ENCODE measurements around the gene IL17F.

The IL17F gene

DNA sequence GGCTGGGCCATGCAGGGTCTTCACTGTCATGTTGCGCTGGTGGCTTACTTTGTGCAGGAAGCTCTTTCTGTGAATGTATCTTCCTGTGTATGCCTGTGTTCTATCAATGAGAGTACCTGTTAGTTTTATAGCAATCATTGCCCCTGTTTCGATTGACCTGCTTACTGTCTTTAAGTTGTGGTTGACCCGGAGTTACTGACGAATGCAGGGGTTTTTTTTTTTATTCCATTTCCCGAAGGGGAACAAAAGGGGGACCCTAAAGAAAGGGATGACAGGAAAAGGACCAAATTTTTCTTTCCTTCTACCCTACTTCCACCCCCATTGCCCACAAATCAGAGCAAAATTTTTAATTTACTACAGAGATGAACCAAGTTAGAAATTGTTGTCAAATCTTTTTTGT lies at the start of gene IL17F:
TSS of gene IL17F (minus strand) at position 101 of the 400 bp plus-strand sequence. CDS start at position 30, 71 bp downstream.
- no peak for DNase-seq

DNA sequence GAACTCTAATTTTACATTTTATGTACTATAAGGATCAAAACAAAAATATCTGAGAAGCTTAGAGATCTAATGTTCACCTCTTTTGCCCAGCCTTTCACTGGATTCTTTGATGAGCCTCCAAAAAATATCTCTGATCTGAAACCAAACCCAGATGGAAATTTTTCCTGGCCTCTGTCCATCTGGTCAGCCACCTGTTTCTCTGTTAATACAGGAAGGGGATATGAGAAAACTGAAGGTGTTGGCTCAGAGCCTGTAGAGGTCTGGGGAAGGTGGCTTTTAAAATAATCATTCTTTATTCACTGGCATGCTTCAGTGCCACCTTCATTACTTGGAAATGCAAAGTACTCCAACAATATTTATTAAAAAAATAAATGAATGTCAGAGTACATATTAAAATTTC lies 48.8 kb upstream of the IL17F start:
- no peak for DNase-seq

DNA sequence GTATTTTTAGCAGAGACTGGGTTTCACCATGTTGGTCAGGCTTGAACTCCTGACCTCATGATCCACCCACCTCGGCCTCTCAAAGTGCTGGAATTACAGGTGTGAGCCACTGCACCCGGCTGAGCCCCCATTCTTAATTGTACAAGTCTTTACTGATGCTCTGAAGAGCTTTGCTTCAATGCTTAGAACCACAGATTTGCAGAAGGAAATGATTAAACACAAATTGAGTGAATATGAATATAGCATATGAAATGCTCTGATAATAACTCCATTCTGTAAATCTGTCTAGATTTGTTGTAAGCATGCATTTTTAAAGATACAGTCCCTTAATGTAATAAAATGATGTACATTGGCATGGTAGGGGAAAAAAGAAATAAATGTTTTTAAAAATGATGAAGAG lies 44.5 kb upstream of the IL17F start:
- no peak for DNase-seq

DNA sequence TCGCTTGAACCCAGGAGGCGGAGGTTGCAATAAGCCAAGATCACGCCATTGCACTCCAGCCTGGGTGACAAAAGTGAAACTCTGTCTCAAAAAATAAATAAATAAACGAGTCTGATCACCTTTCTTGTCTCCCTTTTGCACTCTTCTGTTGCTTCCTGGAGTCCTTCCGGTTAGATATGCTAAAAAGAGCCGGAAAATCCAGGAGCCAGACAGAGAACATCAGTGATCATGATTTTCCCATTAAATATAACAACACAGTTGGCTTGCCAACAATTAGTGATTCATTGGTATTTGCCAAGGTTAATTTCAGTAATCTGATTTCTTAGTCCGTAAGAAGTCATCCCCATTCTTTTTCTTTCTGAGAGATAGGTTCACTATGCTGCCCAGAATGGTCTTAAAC lies 43.9 kb upstream of the IL17F start:
- no peak for DNase-seq

DNA sequence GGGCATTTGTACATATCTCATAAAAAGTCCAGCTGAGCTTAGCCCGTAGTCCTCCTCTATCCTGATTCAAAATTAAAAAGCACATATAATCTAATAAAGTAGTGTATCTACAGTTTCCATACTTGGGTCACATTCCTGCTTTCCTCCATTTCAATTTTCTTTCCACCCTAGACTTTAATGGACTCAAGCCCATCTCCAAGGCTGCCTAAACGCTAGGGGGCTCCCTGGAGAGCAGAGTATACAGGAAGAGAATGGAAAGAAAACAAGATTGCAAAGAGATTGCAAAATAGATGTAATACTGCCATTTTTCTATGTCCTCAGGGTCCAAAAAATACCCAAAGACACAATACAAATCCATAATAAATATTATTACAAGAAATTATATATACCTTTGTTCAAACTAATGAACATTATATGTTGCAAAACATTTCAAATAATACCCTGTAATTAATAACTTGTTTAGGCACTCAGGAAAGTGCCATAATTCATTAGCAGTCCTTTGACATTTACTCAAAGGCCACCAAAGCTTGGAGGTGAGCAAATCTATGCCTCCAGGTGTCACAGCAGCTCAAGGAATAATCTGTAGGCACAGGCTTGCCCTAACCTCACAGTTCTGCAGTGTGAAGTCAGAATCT lies 42.6 kb upstream of the IL17F start:
- DNase-seq = peak; percentile 80

DNA sequence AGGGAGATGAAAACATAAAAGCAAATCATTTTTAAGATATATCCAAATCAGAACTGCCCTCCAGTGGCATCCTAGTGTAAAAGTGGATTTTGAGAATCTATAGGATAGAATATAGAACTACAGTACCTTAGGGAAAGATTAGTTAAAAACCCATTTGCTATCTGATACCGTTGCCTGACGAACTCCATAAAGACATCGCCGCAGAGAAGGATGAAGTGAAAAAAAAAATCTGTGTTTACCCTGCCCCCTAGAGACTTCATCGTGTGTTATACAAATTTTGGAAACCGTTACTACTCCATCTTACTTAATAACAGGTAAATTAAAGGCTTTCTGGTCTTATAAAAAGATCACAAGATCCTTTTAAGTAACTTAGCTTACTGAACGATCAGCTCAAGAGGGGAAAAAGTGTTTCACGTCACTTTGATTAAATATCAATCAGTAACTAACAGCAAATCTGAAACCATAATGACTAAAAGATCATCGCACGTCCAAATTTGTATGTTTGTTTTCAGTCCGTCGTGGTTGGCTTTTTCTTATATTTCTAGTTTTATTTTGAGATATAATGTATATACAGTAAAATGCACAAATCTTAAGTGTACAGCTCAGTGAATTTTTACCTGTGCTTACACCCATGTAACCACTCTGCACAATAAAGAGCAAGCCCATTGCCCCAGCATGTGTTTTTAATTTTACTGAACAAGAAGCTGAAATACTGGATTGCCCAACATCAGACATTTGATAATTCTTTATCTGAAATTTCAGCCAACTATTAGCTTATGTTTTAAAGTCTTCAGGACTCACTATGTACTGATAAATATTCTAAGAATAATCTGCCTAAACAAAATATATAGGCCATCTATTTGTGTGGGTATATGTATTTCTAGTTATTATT lies 41.1 kb upstream of the IL17F start:
- no peak for DNase-seq

DNA sequence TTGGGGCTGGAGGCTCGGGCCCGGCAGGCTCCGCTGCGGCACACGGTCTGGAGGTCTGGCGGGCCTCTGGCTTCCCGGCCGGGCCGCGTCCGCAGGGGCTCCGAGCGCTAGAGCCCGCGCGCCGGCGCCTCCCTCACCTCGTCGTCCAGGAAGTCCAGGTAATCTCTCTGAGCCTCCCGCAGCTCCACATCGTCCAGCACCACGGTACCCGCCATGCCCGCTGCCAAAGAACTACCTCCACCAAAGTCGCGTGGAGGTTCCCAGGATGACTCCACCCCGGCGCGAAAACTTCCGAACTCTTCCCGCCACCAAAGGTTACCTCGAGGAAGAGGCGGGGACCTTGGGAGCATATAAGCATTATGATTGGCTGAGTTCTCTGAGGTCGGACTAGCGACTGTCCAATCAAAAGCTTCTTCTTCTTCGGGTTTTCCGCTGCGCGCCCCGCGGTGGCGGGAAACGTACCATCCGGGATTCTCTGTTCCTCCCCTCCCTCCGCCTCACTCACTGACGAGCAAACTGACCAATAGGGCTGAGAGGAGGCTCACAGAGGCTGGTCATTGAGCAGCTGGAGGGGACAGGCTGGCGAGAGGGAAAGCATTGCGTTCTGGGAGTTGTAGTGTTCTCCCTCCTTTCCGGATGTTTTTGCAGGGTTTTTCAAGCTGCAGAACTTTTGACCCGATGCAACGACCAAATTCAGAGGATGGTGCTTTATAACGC lies 40.3 kb upstream of the IL17F start, which contains the start of gene MCM3:
TSS of gene MCM3 (minus strand) at position 283 of the 717 bp plus-strand sequence. CDS start at position 215, 68 bp downstream.
- peak; percentile 97 for DNase-seq

DNA sequence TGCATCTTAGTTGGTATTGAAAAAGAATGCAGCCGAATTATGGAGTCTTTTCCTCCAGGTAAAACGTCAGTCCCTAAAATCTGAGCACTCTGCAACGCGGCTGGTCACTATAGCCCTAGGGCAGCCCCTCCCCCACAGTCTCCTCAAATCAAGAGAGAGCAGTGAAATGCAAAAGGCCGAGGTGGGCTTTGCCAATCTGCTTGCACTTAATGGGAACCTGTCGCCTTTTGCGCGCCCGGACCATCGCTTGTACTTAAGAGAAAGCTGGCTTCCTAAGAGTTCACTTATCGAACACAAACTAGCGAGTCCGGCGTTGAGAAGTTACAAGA lies 39.8 kb upstream of the IL17F start:
- peak; percentile 82 for DNase-seq

DNA sequence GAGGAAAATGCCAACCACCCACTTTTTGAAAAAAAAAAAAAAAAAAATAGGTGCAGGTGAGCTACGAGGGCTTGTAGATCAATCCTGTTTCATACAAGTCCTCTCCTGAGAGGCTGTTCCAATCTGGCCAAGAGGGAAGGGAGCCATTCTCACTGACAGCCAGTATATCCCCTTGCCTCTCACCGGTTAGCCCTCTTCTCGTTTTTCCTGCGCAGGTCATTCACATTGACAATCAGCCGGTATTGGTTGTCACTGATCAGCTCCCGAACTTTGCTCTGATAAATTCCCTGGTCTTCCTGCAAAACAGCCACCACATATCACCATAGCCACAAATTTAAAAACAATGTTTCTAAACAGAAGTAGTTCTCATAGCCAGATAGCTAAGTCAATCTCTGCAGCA lies 38.8 kb upstream of the IL17F start:
- no peak for DNase-seq

DNA sequence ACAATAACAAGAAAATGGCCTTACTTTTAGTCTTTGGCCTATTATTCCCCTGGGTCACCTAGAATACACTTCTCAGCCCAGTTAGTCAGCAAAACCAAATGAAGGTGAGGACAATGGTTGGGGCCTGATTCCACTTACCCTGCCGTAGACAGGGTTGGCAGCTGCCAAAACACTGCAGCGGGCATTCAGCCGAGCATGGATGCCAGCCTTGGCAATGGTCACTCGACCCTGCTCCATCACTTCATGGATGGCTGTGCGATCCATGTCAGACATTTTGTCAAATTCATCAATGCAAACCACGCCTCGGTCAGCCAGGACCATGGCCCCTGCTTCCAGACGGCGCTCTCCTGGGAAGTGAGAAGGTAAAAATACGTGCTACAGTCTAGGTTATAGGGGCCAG lies 31.8 kb upstream of the IL17F start:
- DNase-seq = no peak

DNA sequence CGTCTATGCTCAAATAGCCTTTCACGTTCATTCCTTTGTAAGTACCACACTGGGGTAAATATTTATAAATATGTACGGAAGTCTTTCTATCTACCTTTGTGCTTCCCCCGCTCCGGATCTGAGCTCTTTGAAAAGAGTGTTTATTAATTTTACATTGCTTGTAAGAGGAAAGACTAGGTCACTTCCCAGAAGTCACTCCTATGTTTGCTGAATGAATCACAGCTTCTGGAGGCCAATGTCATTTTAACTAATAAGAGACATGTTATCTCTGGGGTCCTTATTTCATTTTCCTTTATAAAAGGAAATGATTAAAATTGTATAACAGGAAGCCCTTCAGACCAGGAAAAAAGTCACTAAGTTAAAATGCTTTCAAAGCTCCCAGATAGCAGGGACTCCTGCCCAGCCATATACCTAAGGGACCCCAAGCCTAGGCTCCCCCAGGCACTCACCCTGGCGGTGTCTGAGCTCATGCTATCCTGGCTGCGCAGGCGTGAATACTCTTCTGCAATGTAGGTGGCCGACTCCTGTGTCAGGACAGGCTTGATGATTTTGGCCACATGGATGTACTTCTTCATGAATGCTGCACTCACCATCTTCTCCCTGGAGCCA lies 27.7 kb upstream of the IL17F start:
- no peak for DNase-seq

DNA sequence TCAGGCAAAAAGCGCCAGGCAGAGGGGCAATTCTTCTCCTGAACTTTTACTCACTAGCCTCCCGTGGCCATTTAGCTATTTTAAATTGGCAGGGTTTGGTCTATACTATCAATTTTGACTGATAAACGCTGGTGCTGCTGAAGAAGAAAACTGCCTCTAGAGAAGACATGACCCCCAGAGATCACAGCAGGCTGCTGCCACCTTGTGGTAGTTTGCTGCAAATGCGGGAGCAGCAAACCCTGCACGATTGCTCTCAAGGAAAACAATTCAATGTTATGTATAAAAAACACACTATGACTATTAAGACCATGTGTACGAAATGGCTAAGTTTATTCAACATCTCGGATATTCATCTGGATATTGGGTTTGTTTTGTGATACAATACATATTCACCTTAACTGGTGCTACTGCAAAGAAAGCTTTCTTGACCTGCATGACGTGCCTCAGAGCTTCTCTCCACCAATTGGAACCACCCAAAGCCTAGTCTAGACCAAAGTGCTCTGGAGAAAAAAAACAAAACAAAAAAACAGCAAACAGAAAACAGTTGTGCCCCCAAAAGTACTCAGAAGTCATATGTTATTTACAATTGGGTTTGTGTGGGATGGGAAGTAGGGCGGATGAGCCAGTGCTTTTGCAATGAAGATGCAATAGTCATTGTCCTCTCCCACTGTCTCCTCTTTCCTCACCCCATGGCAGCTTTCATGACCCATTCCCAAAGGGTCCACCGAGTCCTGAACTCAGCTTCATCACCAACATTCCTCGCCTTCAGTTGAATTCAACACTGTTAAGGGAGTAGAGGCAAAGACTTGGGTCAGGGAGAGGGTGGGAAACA lies 19.6 kb upstream of the IL17F start:
- DNase-seq = peak; percentile 76

DNA sequence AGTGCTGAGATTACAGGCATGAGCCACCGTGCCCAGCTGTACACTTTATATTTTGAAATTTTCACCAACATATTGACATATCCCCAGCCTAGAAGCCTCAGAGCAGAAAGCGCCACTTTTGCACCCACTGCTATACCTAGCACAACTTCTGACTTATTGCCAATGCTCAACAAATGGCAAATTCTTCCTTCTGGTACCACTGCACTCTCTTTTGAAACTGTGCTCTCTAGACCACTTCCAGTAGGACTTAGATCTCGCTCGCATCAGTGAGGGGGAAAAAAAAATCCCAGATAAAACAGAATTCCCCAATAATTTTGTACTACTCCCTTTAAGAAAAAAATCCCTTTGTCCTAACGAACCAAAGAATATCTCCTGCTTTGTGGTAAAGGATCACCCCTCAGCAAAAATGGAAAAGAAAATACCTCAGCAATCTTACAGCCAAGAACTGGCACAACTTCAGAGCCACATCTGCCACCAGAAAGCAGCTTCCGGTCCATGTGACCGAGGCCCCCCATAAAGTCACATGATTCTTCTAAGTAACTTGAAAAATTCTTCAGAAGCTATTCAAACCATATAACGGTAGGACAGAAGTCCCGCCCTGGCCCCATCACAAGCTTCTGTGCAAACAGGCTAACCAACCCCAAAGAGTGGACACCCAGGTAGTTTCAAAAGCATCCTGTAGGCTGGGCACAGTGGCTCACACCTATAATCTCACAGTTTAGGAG lies 18.5 kb upstream of the IL17F start:
- DNase-seq = no peak

DNA sequence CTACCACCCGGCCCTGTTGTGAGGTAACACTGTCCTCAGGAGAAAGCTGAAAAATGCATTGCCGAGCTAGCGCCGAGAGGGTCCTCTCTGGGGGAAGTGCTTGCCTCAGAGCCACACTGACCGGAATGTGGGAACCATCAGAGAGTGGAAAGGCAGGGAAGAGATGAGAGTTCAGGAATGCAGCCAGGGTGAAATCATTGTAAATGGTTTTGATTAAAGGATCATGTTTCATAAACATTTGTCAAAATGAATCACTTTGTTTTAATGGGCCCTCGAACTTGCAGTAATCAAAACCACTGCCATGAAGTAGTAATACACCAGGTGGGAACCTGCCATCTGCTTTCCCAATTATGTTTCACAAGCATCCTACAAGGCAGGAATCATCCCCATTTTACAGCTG lies 16.9 kb upstream of the IL17F start:
- no peak for DNase-seq

DNA sequence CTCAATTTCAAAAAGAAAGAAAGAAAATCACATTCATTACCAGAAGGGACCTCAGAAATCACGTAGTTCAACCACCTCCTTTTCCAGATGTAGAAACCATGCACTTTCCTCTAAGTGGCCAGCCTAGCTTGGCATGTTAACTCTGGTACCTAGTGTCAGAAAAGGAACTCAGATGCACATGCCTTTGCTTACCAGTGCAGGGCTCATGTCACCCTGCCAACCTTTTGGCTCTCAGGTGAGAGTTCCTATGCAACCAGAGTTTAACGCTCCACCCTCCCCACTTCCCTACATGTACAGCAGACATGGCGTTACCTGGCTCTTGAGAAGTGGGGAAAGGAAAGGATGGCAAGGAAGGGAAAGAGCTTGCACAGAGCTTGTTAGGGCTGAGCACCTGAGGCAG lies 16.3 kb upstream of the IL17F start:
- DNase-seq = no peak

DNA sequence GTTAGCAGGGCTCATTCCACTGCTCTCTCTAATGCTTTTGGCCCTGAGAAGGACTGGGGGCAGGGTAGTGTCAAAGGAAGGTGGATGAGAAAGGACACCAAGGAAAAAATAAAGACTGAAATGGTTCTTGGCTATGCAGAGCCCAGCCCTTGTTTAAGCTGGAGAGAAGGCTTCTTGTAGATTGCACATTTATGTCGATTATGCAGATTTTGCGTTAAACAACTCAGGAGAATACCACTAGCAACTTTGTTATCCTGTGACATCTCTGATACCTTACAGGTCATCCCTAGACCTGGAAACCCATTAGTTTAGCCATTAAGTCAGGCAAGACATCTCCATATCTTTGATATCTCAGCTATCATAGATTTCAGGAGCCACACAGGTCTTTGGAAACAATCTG lies 11.1 kb upstream of the IL17F start:
- no peak for DNase-seq

DNA sequence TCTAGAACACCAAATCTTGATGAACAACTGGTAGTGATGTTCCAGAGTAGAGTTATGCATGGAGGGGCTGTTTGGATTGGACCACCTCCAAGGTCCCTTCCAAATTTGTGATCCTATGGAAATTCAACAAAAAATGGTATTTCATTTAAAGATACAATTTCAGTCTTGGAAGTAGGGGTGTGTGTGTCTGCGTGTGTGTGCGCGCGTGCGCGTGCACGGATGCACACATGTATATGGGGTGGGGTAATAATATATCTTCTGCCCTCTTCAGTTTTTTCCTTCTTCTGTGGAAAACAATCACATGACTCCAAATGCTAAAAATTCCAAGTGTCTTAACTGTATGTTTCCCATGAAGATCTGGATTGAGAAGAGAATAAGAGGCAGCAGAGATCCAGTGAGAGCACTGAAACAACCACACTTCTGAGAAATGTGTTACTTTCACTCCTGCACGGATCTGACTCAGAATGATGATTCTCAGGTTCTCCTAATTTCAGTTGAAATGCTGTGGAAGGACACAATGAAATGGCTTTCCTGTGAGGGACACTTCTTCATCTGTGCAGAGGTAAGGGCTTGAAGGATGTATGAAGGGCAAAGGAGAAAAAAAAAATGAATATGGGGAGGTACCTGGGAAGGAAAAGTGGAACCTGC lies 10.6 kb upstream of the IL17F start:
- no peak for DNase-seq

DNA sequence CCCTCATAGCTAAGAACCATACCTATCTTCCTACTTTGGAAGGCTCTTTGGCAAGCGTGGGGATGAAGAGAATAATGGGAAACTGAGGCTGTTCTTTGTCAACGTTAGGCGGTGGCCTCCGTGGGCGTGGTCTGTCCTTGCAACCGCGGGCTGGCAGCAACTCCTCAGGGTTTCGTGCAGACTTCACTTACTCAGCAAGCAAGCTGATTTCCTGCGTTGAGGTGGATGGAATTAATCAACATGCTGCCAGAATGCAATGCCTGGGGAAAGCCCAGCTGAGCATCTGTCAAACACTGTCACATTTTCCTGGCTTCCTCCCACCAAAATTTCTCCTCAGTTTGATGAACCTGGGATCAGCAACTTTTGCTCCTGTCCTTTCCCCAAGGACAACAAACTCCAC lies 9.2 kb upstream of the IL17F start:
- DNase-seq = peak; percentile 74

DNA sequence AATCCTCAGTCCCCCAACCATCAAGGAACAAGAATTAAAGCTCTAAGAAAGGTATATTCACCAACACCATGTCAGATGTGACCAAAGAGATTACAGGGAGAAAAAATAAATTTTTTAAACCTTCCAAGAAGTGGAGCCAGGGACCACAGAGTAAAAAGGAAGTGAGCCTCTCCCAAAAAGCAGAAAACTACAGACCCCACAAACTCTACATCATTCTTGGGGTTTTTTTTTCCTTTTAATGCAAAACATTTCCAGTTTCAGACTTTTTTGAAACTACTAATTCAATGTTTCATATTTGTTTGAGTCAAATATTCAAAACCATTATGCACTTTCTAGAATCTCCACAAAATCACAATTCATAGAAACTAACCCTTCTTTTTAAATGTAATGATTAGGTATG lies 6.8 kb upstream of the IL17F start:
- DNase-seq = no peak

DNA sequence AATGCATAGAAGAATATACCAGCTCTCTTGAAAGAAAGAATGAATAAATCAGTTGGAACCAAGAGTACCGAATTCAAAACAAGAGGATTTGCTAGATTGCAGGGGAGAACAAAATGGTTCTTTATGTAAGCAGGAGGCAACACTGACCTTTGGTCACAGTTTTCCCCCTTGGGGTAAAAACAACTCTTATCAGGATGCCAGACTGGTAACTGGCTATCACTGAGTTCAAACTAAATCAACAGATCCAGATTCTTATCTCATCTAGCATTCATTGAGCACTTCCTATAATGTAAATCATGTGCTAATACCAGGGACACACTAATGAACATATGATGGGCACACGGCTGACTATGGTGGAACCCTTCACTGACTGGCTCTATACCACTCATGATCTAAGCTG lies 4.8 kb upstream of the IL17F start:
- DNase-seq = no peak

DNA sequence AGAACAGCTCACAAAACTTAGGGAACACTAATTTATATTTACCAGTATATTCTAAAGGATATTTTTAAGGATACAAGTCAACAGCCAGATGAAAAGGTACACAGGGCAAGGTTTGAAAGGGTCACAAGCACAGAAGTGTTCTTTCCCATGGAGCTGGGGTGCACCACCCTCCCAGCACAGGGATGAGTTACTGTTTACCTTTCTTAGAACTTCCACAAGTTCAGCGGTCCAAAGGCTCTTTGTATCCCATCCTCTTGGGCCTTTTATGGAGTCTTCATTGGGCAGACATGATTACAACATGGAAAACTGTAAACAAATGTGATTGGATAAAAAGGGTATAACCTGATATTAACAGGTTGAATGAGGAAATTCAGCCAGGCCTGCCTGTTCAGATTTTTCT lies 1.1 kb upstream of the IL17F start:
- DNase-seq = no peak

Measured in stimulated activated CD4-positive, alpha-beta T cell treated with anti-CD3 and anti-CD28 coated beads, Interleukin-15, amount 100 ng/mL, for 24 hours (primary cell).